T47D (cell line): Measurements from ENCODE around the gene FSD2.

Experiments
- DNase-seq, 2 experiments: peaks; one replicate each; pipeline versions ENCODE4 v3.0.0 to v3.0.0-alpha.2; 2011 to 2012; ENCODE audit warnings: low read depth in 1 of 2, low spot score in 1 of 2
- JUND ChIP-seq: IDR thresholded peaks from 2 replicates; pipeline ENCODE4 v1.6.1; 2012; ENCODE audit warnings: low read depth
- in situ Hi-C: cut with HindIII; loops from 2 replicates; pipeline ENCODE4 v1.10.0; 2016; ENCODE audit warnings: low sequenced_read_pairs, low pct_unique_long_range_greater_than_20kb

The FSD2 gene

GRCh38 chr15:82798531-82799166, 7.2 kb downstream of the FSD2 start:
- in situ Hi-C loops = no loop called here
- DNase-seq = no peak
- no peak for TF ChIP-seq JUND

GRCh38 chr15:82798104-82798503, 7.8 kb downstream of the FSD2 start:
- DNase-seq = no peak
- no peak for TF ChIP-seq JUND
- in situ Hi-C loops = no loop called here

GRCh38 chr15:82793737-82794136, 12.1 kb downstream of the FSD2 start:
- TF ChIP-seq JUND = no peak
- in situ Hi-C loops = no loop called here
- no peak for DNase-seq

GRCh38 chr15:82792068-82792467, 13.8 kb downstream of the FSD2 start:
- DNase-seq = no peak
- in situ Hi-C loops = no loop called here
- TF ChIP-seq JUND = no peak

- in situ Hi-C loops = no loop called here
- no peak for DNase-seq
- no peak for TF ChIP-seq JUND
Measured at GRCh38 chr15:82790321-82790720, 15.5 kb downstream of the FSD2 start.

GRCh38 chr15:82789491-82789890, 16.4 kb downstream of the FSD2 start:
- DNase-seq = no peak
- in situ Hi-C loops = no loop called here
- no peak for TF ChIP-seq JUND

- no peak for DNase-seq
- TF ChIP-seq JUND = no peak
- in situ Hi-C loops = no loop called here
Measured at GRCh38 chr15:82788496-82788895, 17.4 kb downstream of the FSD2 start.

- no peak for DNase-seq
- in situ Hi-C loops = no loop called here
- TF ChIP-seq JUND = no peak
Measured at GRCh38 chr15:82781349-82781748, 24.5 kb downstream of the FSD2 start.

GRCh38 chr15:82778755-82779154, 27.1 kb downstream of the FSD2 start:
- TF ChIP-seq JUND = no peak
- in situ Hi-C loops = no loop called here
- DNase-seq = no peak

GRCh38 chr15:82774496-82774895, 31.4 kb downstream of the FSD2 start:
- no peak for TF ChIP-seq JUND
- no peak for DNase-seq
- in situ Hi-C loops = no loop called here

GRCh38 chr15:82771789-82772607, 33.9 kb downstream of the FSD2 start:
- no peak for DNase-seq
- TF ChIP-seq JUND = no peak
- in situ Hi-C loops = no loop called here

GRCh38 chr15:82768414-82769054, 37.3 kb downstream of the FSD2 start:
- no peak for TF ChIP-seq JUND
- in situ Hi-C loops = no loop called here
- no peak for DNase-seq
